Esophagus muscularis mucosa (tissue), 4 donors: ENCODE data around the gene CDH16. TPM values are rescaled to one million over a fixed set of nuclear protein-coding genes. Genes with fewer than 3 reads are reported as not detected.

Experiments
- DNase-seq: peaks from one replicate; pipeline ENCODE4 v3.0.0-alpha.2; 2017; ENCODE audit errors: extremely low spot score
- H3K27ac ChIP-seq, 4 donors: fragments of 200-600 bp; sonication (generic); replicated peaks in 1 of 4; 1 replicate in 3 of 4; 2 replicates in 1 of 4; pipeline ENCODE4 v1.5.1; 2016 to 2019; ENCODE audit warnings: mild to moderate bottlenecking in 1 of 4
- H3K27me3 ChIP-seq, 4 donors: fragments of 200-600 bp; sonication (generic); one replicate each; pipeline versions ENCODE4 v1.5.1 to v1.6.0; 2016 to 2019
- H3K36me3 ChIP-seq, 4 donors: fragments of 200-600 bp; sonication (generic); one replicate each; pipeline ENCODE4 v1.5.1; 2016 to 2019
- H3K4me1 ChIP-seq, 4 donors: fragments of 200-600 bp; sonication (generic); one replicate each; pipeline ENCODE4 v1.5.1; 2016 to 2019
- H3K4me3 ChIP-seq, 4 donors: fragments of 200-600 bp; sonication (generic); 1 replicate in 2 of 4; 2 replicates in 2 of 4; pipeline ENCODE4 v1.5.1; 2016 to 2019; ENCODE audit warnings: mild to moderate bottlenecking in 4 of 4, moderate library complexity in 1 of 4
- H3K9me3 ChIP-seq, 4 donors: fragments of 200-600 bp; sonication (generic); 1 replicate in 3 of 4; 2 replicates in 1 of 4; pipeline ENCODE4 v1.5.1; 2016 to 2019
- CTCF ChIP-seq, 3 experiments: fragments of 200-600 bp in 2 of 3; fragments of 450-650 bp in 1 of 3; sonication (generic) in 2 of 3; IDR thresholded peaks; one replicate each; pipeline ENCODE4 v1.5.1; 2017 to 2019; ENCODE audit warnings: antibody characterized with exemption in 3 of 3, mild to moderate bottlenecking in 2 of 3, moderate library complexity in 1 of 3
- EP300 ChIP-seq: sonication (generic); formaldehyde crosslinking; IDR thresholded peaks from one replicate; pipeline ENCODE4 v1.6.1; 2017; ENCODE audit warnings: antibody characterized with exemption
- POLR2A ChIP-seq: fragments of 450-650 bp; IDR thresholded peaks from one replicate; pipeline ENCODE4 v1.6.1; 2017; ENCODE audit warnings: antibody characterized with exemption, moderate library complexity, mild to moderate bottlenecking, low read depth
- POLR2AphosphoS5 ChIP-seq, 2 donors: sonication (generic); formaldehyde crosslinking; IDR thresholded peaks; one replicate each; pipeline ENCODE4 v1.6.1; 2017; ENCODE audit warnings: antibody characterized with exemption in 2 of 2
- WGBS: methylation state at CpG from one replicate; pipeline ENCODE4 v1.1.5; 2018; 5-methylcytosine and 5-hydroxymethylcytosine counted together
- intact Hi-C: fragments of 100-400 bp; cut with DNase I; formaldehyde crosslinking; loops from one replicate; pipeline ENCODE4 v1.15.1; 2023
- total RNA-seq, 4 donors: library from RNA; depleted of rRNA; stranded (reverse); fragments of >200 nt; gene quantifications; one replicate each; pipeline versions ENCODE4 v1.1.0 to v1.2.1, GENCODE V29; 2016

CDH16 gene
- total RNA-seq, 4 donors from 2014 or later: 0.52 TPM; not detected in 3

GRCh38 chr16:66882702-66883101 is 36.0 kb downstream of the CDH16 start:
- H3K4me1 ChIP-seq: peaks cover 15 to 21% (median 18%) of the 10 kb centered on the region in 4 donors
- H3K9me3 ChIP-seq: no peaks in the 10 kb centered on the region
- intact Hi-C loops: no loop called here
- no peak for TF ChIP-seq POLR2A
- no peak for TF ChIP-seq CTCF (IDR thresholded peaks at IDR 0.05)
- TF ChIP-seq POLR2AphosphoS5 (IDR thresholded peaks at IDR 0.05): no peak
- TF ChIP-seq EP300: no peak
- no peak overlapping the region for H3K4me3 ChIP-seq
- no peaks in the 10 kb centered on the region for H3K27me3 ChIP-seq
- H3K36me3 ChIP-seq: peaks cover 12 to 46% (median 22%) of the 10 kb centered on the region in 4 donors
- H3K27ac ChIP-seq: no peak overlapping the region
- DNase-seq: no peak
- 91% methylated on average over 3 of the region's 3 CpGs for WGBS

- intact Hi-C loops: no loop called here
- H3K27ac ChIP-seq: no peak overlapping the region
- H3K4me3 ChIP-seq: no peak overlapping the region
- TF ChIP-seq EP300: no peak
- TF ChIP-seq CTCF (IDR thresholded peaks at IDR 0.05): no peak
- TF ChIP-seq POLR2AphosphoS5 (IDR thresholded peaks at IDR 0.05): no peak
- no peak for TF ChIP-seq POLR2A
- DNase-seq: no peak
- WGBS: 86% methylated on average over 8 of the region's 8 CpGs
- no peaks in the 10 kb centered on the region for H3K9me3 ChIP-seq
- H3K4me1 ChIP-seq: peaks cover 15 to 21% (median 18%) of the 10 kb centered on the region in 4 donors
- no peaks in the 10 kb centered on the region for H3K27me3 ChIP-seq
- H3K36me3 ChIP-seq: peaks cover 12 to 43% (median 22%) of the 10 kb centered on the region in 4 donors
These were observed 36.6 kb downstream of the CDH16 start for GRCh38 chr16:66881964-66882508.

- Histone ChIP-seq H3K4me3 (peak overlapping the region in 3 of 4 donors; percentile 13 to 84 (median 80)), H3K27ac (peak overlapping the region in 3 of 4 donors; percentile 72 to 79 (median 73)), H3K9me3 (no peaks in the 10 kb centered on the region), H3K27me3 (no peaks in the 10 kb centered on the region), H3K4me1 (peaks cover 15 to 21% (median 18%) of the 10 kb centered on the region in 4 donors), H3K36me3 (peaks cover 12 to 38% (median 20%) of the 10 kb centered on the region in 4 donors)
- DNase-seq: no peak
- TF ChIP-seq POLR2AphosphoS5 (IDR thresholded peaks at IDR 0.05) (no peak), POLR2A (no peak), CTCF (IDR thresholded peaks at IDR 0.05) (no peak), EP300 (no peak)
- WGBS: 88% methylated on average over 2 of the region's 2 CpGs
- intact Hi-C loops: no loop called here
These were observed 37.1 kb downstream of the CDH16 start for GRCh38 chr16:66881560-66881959.

GRCh38 chr16:66881014-66881417 is 37.7 kb downstream of the CDH16 start:
- Histone ChIP-seq H3K27me3 (no peaks in the 10 kb centered on the region), H3K36me3 (peaks cover 12 to 32% (median 17%) of the 10 kb centered on the region in 4 donors), H3K4me1 (peaks cover 15 to 21% (median 18%) of the 10 kb centered on the region in 4 donors), H3K4me3 (peak overlapping the region; percentile 80 to 97 (median 88)), H3K9me3 (no peaks in the 10 kb centered on the region), H3K27ac (peak overlapping the region; percentile 67 to 79 (median 72))
- TF ChIP-seq POLR2AphosphoS5 (IDR thresholded peaks at IDR 0.05): no peak
- TF ChIP-seq CTCF (IDR thresholded peaks at IDR 0.05): no peak
- no peak for TF ChIP-seq EP300
- TF ChIP-seq POLR2A: no peak
- no peak for DNase-seq
- 9% methylated on average over 21 of the region's 23 CpGs for WGBS
- intact Hi-C loops: no loop called here
